SH-SY5Y (cell line): ENCODE results near the gene CTSZ.

Experiments
- GATA2 ChIP-seq: IDR thresholded peaks from 2 replicates; pipeline ENCODE4 v1.6.1; 2011; ENCODE audit warnings: mild to moderate bottlenecking, low read depth, low read length
- GATA3 ChIP-seq: IDR thresholded peaks from 2 replicates; pipeline ENCODE4 v1.6.1; 2011; ENCODE audit warnings: low read depth, mild to moderate bottlenecking, low read length, moderate library complexity

- TF ChIP-seq GATA2 (no peak), GATA3 (no peak)
Observed at GRCh38 chr20:59006167-59006863, 739 bp downstream of the CTSZ start.
